HAP-1 (cell line): ENCODE data around the gene ABT1.

Experiments
- DNase-seq, 2 experiments: peaks; one replicate each; pipeline ENCODE4 v3.0.0-alpha.2; 2016 to 2020; ENCODE audit warnings: low spot score in 2 of 2
- H3K27me3 ChIP-seq: fragments of 250-450 bp; sonication (Bioruptor Pico); 2 replicates; pipeline ENCODE4 v1.5.1; 2020; ENCODE audit warnings: low read depth, mild to moderate bottlenecking, moderate library complexity
- H3K36me3 ChIP-seq: fragments of 250-450 bp; sonication (Bioruptor Pico); replicated peaks from 2 replicates; pipeline ENCODE4 v1.5.1; 2020; ENCODE audit warnings: mild to moderate bottlenecking
- H3K4me1 ChIP-seq: fragments of 250-450 bp; sonication (Bioruptor Pico); 2 replicates; pipeline ENCODE4 v1.5.1; 2020; ENCODE audit warnings: mild to moderate bottlenecking
- H3K4me3 ChIP-seq: fragments of 250-450 bp; sonication (Bioruptor Pico); 2 replicates; pipeline ENCODE4 v1.5.1; 2020; ENCODE audit warnings: mild to moderate bottlenecking, moderate library complexity
- H3K9me3 ChIP-seq: fragments of 250-450 bp; sonication (Bioruptor Pico); 2 replicates; pipeline ENCODE4 v1.5.1; 2020; ENCODE audit warnings: mild to moderate bottlenecking, moderate library complexity
- in situ Hi-C: fragments of 300-500 bp; cut with MboI; formaldehyde crosslinking; loops from 3 replicates; pipeline ENCODE4 v1.14.3; 2020; ENCODE audit warnings: low sequenced_read_pairs, inconsistent platforms, mixed read lengths

The ABT1 gene

DNA sequence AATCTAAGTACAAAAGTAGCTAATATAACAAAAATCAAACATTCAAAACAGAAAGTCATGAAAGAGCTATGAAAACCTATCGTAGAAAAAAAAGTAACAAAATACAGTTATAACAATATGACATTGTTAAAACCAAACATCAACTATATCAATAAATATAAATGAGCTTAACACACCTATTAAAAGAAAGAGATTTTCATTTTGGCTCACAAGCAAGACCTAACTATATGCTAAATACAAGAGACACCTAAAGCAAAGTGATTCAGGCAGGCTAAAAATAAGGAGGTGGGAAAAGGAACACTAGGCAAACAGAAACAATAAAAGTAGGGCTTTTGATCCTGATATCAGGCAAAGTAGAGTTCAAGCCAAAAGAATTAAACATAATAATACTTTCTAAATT lies 49.3 kb downstream of the ABT1 start:
- Histone ChIP-seq H3K36me3 (peaks cover 36% of the 10 kb centered on the region), H3K4me3 (no peak overlapping the region), H3K4me1 (peaks cover 4% of the 10 kb centered on the region; the same call in 1 of the 2 replicates), H3K9me3 (peaks cover 5% of the 10 kb centered on the region), H3K27me3 (no peaks in the 10 kb centered on the region)
- DNase-seq: no peak
- in situ Hi-C loops: no loop called here
